Measurements from ENCODE around the gene FGF12.
"Not testable (repeated sequence)": the region's sequence is repeated elsewhere in the genome, so short reads cannot be mapped to it uniquely, and the experiment has no call there.

FGF12 gene

GRCh38 chr3:192727032-192727847 lies at the start of gene FGF12:
Gene FGF12, minus strand, starts transcription at chr3:192727541.
- no peak for DNase-seq

- not testable (repeated sequence) for DNase-seq
Measured at GRCh38 chr3:192774341-192774740, 47.0 kb upstream of the FGF12 start.

- DNase-seq: no peak
Measured at GRCh38 chr3:192772240-192772894, 45.0 kb upstream of the FGF12 start.

- no peak for DNase-seq
Measured at GRCh38 chr3:192758654-192759053, 31.3 kb upstream of the FGF12 start.

- no peak for DNase-seq
Measured at GRCh38 chr3:192751148-192751547, 23.8 kb upstream of the FGF12 start.

GRCh38 chr3:192750201-192750600 lies 22.9 kb upstream of the FGF12 start:
- no peak for DNase-seq

- DNase-seq: no peak
Measured at GRCh38 chr3:192747746-192748145, 20.4 kb upstream of the FGF12 start.

- DNase-seq: no peak
Measured at GRCh38 chr3:192747145-192747544, 19.8 kb upstream of the FGF12 start.

- no peak for DNase-seq
Measured at GRCh38 chr3:192745150-192745549, 17.8 kb upstream of the FGF12 start.

- DNase-seq: not testable (repeated sequence)
Measured at GRCh38 chr3:192744604-192745003, 17.3 kb upstream of the FGF12 start.

- no peak for DNase-seq
Measured at GRCh38 chr3:192737506-192737905, 10.2 kb upstream of the FGF12 start.

GRCh38 chr3:192731233-192731632 lies 3.9 kb upstream of the FGF12 start:
- no peak for DNase-seq

- no peak for DNase-seq
Measured at GRCh38 chr3:192726385-192726784, 956 bp downstream of the FGF12 start.

GRCh38 chr3:192719964-192720363 lies 7.4 kb downstream of the FGF12 start:
- DNase-seq: no peak

GRCh38 chr3:192718156-192718555 lies 9.2 kb downstream of the FGF12 start:
- DNase-seq: no peak

GRCh38 chr3:192715126-192715525 lies 12.2 kb downstream of the FGF12 start:
- no peak for DNase-seq

- DNase-seq: not testable (repeated sequence)
Measured at GRCh38 chr3:192711126-192711525, 16.2 kb downstream of the FGF12 start.

- no peak for DNase-seq
Measured at GRCh38 chr3:192710366-192710765, 17.0 kb downstream of the FGF12 start.

- DNase-seq: no peak
Measured at GRCh38 chr3:192706272-192706671, 21.1 kb downstream of the FGF12 start.

- no peak for DNase-seq
Measured at GRCh38 chr3:192700885-192701284, 26.5 kb downstream of the FGF12 start.

- no peak for DNase-seq
Measured at GRCh38 chr3:192696943-192697587, 30.3 kb downstream of the FGF12 start.

- DNase-seq: no peak
Measured at GRCh38 chr3:192687488-192688152, 39.7 kb downstream of the FGF12 start.

GRCh38 chr3:192685801-192686200 lies 41.5 kb downstream of the FGF12 start:
- no peak for DNase-seq

All from KG1 (cell line).